Adrenal gland (tissue), 5 donors: ENCODE measurements around the gene ICAM2.

Experiments used
- POLR2A ChIP-seq, 2 donors: fragments of 450-650 bp; IDR thresholded peaks; one replicate each; pipeline ENCODE4 v1.6.1; 2017; ENCODE audit warnings: antibody characterized with exemption in 2 of 2, mild to moderate bottlenecking in 2 of 2, moderate library complexity in 1 of 2
- TF ChIP-seq, protein P1 (sequence below), 6 experiments: fragments of 450-650 bp in 4 of 6; fragments of 200-600 bp in 2 of 6; sonication (generic) in 1 of 6; IDR thresholded peaks; 1 replicate in 5 of 6; 2 replicates in 1 of 6; pipeline versions ENCODE4 v1.5.1 to v1.8.0; 2016 to 2021; ENCODE audit warnings: antibody characterized with exemption in 6 of 6, mild to moderate bottlenecking in 2 of 6, moderate library complexity in 1 of 6
- donor health status: DM: no; HTN: no; CAD: no.

GRCh38 chr17:64070213-64070612 is 49.8 kb upstream of the ICAM2 start:
- TF ChIP-seq, protein P1, sequence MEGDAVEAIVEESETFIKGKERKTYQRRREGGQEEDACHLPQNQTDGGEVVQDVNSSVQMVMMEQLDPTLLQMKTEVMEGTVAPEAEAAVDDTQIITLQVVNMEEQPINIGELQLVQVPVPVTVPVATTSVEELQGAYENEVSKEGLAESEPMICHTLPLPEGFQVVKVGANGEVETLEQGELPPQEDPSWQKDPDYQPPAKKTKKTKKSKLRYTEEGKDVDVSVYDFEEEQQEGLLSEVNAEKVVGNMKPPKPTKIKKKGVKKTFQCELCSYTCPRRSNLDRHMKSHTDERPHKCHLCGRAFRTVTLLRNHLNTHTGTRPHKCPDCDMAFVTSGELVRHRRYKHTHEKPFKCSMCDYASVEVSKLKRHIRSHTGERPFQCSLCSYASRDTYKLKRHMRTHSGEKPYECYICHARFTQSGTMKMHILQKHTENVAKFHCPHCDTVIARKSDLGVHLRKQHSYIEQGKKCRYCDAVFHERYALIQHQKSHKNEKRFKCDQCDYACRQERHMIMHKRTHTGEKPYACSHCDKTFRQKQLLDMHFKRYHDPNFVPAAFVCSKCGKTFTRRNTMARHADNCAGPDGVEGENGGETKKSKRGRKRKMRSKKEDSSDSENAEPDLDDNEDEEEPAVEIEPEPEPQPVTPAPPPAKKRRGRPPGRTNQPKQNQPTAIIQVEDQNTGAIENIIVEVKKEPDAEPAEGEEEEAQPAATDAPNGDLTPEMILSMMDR (IDR thresholded peaks at IDR 0.05): no peak
- no peak for TF ChIP-seq POLR2A (IDR thresholded peaks at IDR 0.05)
